HEK293 (cell line): Measurements from ENCODE around the gene METTL25.

Experiments
- CTCF ChIA-PET: fragments of 350-600 bp; formaldehyde crosslinking; extraction: SDS; loops from one replicate; lab custom pipeline; 2021; ENCODE audit warnings: antibody characterized with exemption; lab: Yijun Ruan, JAX
- POLR2A ChIA-PET: fragments of 300-600 bp; formaldehyde crosslinking; extraction: SDS; loops from one replicate; lab custom pipeline; 2020; ENCODE audit warnings: antibody characterized with exemption, inconsistent platforms; lab: Yijun Ruan, JAX
- H3K27ac ChIP-seq: fragments of 200-500 bp; sonication (Bioruptor generic); 2 replicates; pipeline ENCODE4 v1.5.1; 2014; ENCODE audit warnings: low read depth, low read length, control low read depth, inconsistent platforms; ENCODE audit errors: extremely low read depth
- H3K36me3 ChIP-seq, 2 experiments: fragments of 200-500 bp in 1 of 2; sonication (Bioruptor generic) in 1 of 2; 1 replicate in 1 of 2; 2 replicates in 1 of 2; pipeline ENCODE4 v1.5.1; 2014 to 2017; ENCODE audit warnings: inconsistent platforms in 2 of 2, low read length in 2 of 2; ENCODE audit not compliant: control insufficient read depth in 2 of 2, insufficient read depth in 1 of 2
- H3K4me1 ChIP-seq: fragments of 200-500 bp; sonication (Bioruptor generic); 2 replicates; pipeline ENCODE4 v1.5.1; 2014; ENCODE audit warnings: mild to moderate bottlenecking, low read length, inconsistent platforms; ENCODE audit not compliant: control insufficient read depth, insufficient read depth
- H3K4me3 ChIP-seq: 2 replicates; pipeline ENCODE4 v1.5.1; 2011; ENCODE audit warnings: low read depth, mild to moderate bottlenecking, control low read depth, low read length, moderate library complexity
- H3K9me3 ChIP-seq: fragments of 200-500 bp; sonication (Bioruptor generic); 2 replicates; pipeline ENCODE4 v1.5.1; 2014; ENCODE audit warnings: low read depth, low read length, inconsistent platforms; ENCODE audit not compliant: control insufficient read depth, insufficient read depth
- HOXA7 ChIP-seq: sonication (generic); formaldehyde crosslinking; IDR thresholded peaks from 2 replicates; pipeline ENCODE4 v1.8.1; 2022; ENCODE audit warnings: missing genetic modification reagents, borderline replicate concordance
- SP2 ChIP-seq: fragments of 450-650 bp; formaldehyde crosslinking; IDR thresholded peaks from 2 replicates; pipeline ENCODE4 v1.5.1; 2016; ENCODE audit warnings: missing biosample characterization, missing genetic modification characterization
- ZBTB1 ChIP-seq: fragments of 450-650 bp; formaldehyde crosslinking; IDR thresholded peaks from 2 replicates; pipeline ENCODE4 v1.5.1; 2016; ENCODE audit warnings: missing biosample characterization, missing genetic modification characterization
- ZFP69B ChIP-seq: fragments of 450-650 bp; formaldehyde crosslinking; IDR thresholded peaks from 2 replicates; pipeline ENCODE4 v1.5.1; 2016; ENCODE audit warnings: missing biosample characterization, missing genetic modification characterization
- ZNF146 ChIP-seq: fragments of 450-650 bp; formaldehyde crosslinking; IDR thresholded peaks from 2 replicates; pipeline ENCODE4 v1.5.1; 2016; ENCODE audit warnings: missing biosample characterization, missing genetic modification characterization
- ZNF155 ChIP-seq: fragments of 450-650 bp; formaldehyde crosslinking; IDR thresholded peaks from 2 replicates; pipeline ENCODE4 v1.5.1; 2016; ENCODE audit warnings: missing biosample characterization, missing genetic modification characterization
- ZNF311 ChIP-seq: fragments of 450-650 bp; formaldehyde crosslinking; IDR thresholded peaks from 2 replicates; pipeline ENCODE4 v1.5.1; 2017; ENCODE audit warnings: missing biosample characterization, missing genetic modification characterization, borderline replicate concordance
- ZNF335 ChIP-seq: fragments of 450-650 bp; formaldehyde crosslinking; conservative IDR thresholded peaks from 2 replicates; pipeline ENCODE4 v1.5.1; 2016; ENCODE audit warnings: missing biosample characterization, missing genetic modification characterization
- ZNF501 ChIP-seq: fragments of 450-650 bp; formaldehyde crosslinking; IDR thresholded peaks from 2 replicates; pipeline ENCODE4 v1.5.1; 2016; ENCODE audit warnings: missing biosample characterization, missing genetic modification characterization
- ZNF514 ChIP-seq: fragments of 450-650 bp; formaldehyde crosslinking; IDR thresholded peaks from 2 replicates; pipeline ENCODE4 v1.5.1; 2016; ENCODE audit warnings: missing biosample characterization, missing genetic modification characterization
- ZNF585B ChIP-seq: fragments of 450-650 bp; formaldehyde crosslinking; IDR thresholded peaks from 2 replicates; pipeline ENCODE4 v1.5.1; 2016; ENCODE audit warnings: missing biosample characterization, missing genetic modification characterization
- ZNF600 ChIP-seq: fragments of 450-650 bp; formaldehyde crosslinking; IDR thresholded peaks from 2 replicates; pipeline ENCODE4 v1.5.1; 2016; ENCODE audit warnings: missing biosample characterization, missing genetic modification characterization
- ZNF623 ChIP-seq: fragments of 450-650 bp; formaldehyde crosslinking; IDR thresholded peaks from 2 replicates; pipeline ENCODE4 v1.5.1; 2016; ENCODE audit warnings: missing biosample characterization, missing genetic modification characterization
- ZNF654 ChIP-seq: fragments of 450-650 bp; formaldehyde crosslinking; IDR thresholded peaks from 2 replicates; pipeline ENCODE4 v1.5.1; 2016; ENCODE audit warnings: low read depth, missing biosample characterization, missing genetic modification characterization
- TF ChIP-seq, protein P1 (sequence below): IDR thresholded peaks from 2 replicates; pipeline ENCODE4 v1.6.1; 2011; ENCODE audit warnings: mild to moderate bottlenecking, low read depth, low read length, borderline replicate concordance
- TF ChIP-seq, protein P2 (sequence below): fragments of 450-650 bp; formaldehyde crosslinking; IDR thresholded peaks from 2 replicates; pipeline ENCODE4 v1.5.0; 2017; ENCODE audit warnings: missing biosample characterization, missing genetic modification characterization, borderline replicate concordance
- TF ChIP-seq, protein P3 (sequence below): fragments of 450-650 bp; formaldehyde crosslinking; IDR thresholded peaks from 2 replicates; pipeline ENCODE4 v1.5.1; 2017; ENCODE audit warnings: missing biosample characterization, mild to moderate bottlenecking, missing genetic modification characterization, moderate library complexity
- TF ChIP-seq, protein P4 (sequence below): fragments of 450-650 bp; formaldehyde crosslinking; IDR thresholded peaks from 2 replicates; pipeline ENCODE4 v1.5.1; 2016; ENCODE audit warnings: missing biosample characterization, missing genetic modification characterization
- TF ChIP-seq, protein P5 (sequence below): fragments of 450-650 bp; formaldehyde crosslinking; IDR thresholded peaks from 2 replicates; pipeline ENCODE4 v1.5.1; 2016; ENCODE audit warnings: missing biosample characterization, missing genetic modification characterization, borderline replicate concordance
- TF ChIP-seq, protein P6 (sequence below): fragments of 450-650 bp; formaldehyde crosslinking; IDR thresholded peaks from 2 replicates; pipeline ENCODE4 v1.5.1; 2017; ENCODE audit warnings: missing biosample characterization, missing genetic modification characterization

METTL25 gene

DNA sequence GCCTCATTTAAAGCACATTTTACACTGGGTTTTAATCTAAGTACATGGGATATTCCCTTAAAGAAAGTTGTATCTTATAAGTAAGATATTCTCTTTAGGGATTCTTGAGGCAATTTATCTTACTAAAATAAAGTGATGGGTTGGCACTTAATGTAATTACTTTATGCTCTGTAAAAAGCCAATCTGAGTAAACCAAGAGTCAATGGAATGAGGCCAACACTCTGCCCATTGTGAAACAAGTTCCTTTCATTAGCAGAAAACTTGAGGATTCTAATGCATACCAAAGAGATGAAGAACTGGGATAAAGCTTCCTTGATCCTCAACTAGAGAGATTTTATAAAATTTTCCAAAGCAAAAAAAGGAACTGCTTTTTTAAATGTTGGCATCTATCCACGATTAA is 121.2 kb downstream of the METTL25 start (continued):
- TF ChIP-seq ZNF146 (tag by site-specific recombination), result no peak
- TF ChIP-seq ZNF585B, result no peak
- TF ChIP-seq ZNF654 (tag by site-specific recombination), result no peak
- TF ChIP-seq ZNF514 (tag by site-specific recombination), result no peak
- TF ChIP-seq, protein P1, sequence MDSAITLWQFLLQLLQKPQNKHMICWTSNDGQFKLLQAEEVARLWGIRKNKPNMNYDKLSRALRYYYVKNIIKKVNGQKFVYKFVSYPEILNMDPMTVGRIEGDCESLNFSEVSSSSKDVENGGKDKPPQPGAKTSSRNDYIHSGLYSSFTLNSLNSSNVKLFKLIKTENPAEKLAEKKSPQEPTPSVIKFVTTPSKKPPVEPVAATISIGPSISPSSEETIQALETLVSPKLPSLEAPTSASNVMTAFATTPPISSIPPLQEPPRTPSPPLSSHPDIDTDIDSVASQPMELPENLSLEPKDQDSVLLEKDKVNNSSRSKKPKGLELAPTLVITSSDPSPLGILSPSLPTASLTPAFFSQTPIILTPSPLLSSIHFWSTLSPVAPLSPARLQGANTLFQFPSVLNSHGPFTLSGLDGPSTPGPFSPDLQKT, result no peak
- no peak for TF ChIP-seq ZNF311
- TF ChIP-seq, protein P2, sequence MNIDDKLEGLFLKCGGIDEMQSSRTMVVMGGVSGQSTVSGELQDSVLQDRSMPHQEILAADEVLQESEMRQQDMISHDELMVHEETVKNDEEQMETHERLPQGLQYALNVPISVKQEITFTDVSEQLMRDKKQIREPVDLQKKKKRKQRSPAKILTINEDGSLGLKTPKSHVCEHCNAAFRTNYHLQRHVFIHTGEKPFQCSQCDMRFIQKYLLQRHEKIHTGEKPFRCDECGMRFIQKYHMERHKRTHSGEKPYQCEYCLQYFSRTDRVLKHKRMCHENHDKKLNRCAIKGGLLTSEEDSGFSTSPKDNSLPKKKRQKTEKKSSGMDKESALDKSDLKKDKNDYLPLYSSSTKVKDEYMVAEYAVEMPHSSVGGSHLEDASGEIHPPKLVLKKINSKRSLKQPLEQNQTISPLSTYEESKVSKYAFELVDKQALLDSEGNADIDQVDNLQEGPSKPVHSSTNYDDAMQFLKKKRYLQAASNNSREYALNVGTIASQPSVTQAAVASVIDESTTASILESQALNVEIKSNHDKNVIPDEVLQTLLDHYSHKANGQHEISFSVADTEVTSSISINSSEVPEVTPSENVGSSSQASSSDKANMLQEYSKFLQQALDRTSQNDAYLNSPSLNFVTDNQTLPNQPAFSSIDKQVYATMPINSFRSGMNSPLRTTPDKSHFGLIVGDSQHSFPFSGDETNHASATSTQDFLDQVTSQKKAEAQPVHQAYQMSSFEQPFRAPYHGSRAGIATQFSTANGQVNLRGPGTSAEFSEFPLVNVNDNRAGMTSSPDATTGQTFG (tag by site-specific recombination), result no peak

DNA sequence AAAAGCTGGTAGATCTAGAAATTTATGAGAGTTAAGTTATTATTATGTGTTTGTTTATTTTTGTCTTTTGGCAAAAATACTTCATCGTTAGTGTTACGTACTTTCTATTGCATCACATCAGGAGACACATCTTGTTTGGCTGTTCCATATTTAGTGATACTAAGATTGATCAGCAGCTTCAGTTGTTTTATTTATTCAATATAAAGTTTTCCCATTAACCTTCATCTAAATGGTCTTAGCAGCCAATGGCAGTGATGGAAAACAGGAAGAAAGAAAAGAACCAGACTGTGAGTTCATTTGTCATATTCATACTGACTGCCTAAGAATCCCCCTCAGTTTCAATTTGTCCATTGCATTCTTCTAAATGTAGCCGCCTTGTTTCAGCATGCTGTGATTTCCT is 122.3 kb downstream of the METTL25 start:
- Histone ChIP-seq H3K36me3 (no peaks in the 10 kb centered on the region), H3K4me3 (no peak overlapping the region), H3K27ac (no peak overlapping the region), H3K9me3 (no peaks in the 10 kb centered on the region), H3K4me1 (no peaks in the 10 kb centered on the region)
- TF ChIP-seq, protein P3, sequence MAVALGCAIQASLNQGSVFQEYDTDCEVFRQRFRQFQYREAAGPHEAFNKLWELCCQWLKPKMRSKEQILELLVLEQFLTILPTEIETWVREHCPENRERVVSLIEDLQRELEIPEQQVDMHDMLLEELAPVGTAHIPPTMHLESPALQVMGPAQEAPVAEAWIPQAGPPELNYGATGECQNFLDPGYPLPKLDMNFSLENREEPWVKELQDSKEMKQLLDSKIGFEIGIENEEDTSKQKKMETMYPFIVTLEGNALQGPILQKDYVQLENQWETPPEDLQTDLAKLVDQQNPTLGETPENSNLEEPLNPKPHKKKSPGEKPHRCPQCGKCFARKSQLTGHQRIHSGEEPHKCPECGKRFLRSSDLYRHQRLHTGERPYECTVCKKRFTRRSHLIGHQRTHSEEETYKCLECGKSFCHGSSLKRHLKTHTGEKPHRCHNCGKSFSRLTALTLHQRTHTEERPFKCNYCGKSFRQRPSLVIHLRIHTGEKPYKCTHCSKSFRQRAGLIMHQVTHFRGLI, result no peak
- TF ChIP-seq ZBTB1 (tag by site-specific recombination), result no peak
- TF ChIP-seq, protein P4, sequence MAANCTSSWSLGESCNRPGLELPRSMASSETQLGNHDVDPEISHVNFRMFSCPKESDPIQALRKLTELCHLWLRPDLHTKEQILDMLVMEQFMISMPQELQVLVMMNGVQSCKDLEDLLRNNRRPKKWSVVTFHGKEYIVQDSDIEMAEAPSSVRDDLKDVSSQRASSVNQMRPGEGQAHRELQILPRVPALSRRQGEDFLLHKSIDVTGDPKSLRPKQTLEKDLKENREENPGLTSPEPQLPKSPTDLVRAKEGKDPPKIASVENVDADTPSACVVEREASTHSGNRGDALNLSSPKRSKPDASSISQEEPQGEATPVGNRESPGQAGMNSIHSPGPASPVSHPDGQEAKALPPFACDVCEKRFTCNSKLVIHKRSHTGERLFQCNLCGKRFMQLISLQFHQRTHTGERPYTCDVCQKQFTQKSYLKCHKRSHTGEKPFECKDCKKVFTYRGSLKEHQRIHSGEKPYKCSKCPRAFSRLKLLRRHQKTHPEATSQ (tag by site-specific recombination), result no peak
- TF ChIP-seq ZNF623 (tag by site-specific recombination), result no peak
- ChIA-PET POLR2A (no interaction called here), CTCF (interaction anchor here (0.6 to 1.1 kb wide), 2 partner anchors 47 to 124 kb away, joined by 3 read pairs; no protein-coding TSS in a partner anchor)

DNA sequence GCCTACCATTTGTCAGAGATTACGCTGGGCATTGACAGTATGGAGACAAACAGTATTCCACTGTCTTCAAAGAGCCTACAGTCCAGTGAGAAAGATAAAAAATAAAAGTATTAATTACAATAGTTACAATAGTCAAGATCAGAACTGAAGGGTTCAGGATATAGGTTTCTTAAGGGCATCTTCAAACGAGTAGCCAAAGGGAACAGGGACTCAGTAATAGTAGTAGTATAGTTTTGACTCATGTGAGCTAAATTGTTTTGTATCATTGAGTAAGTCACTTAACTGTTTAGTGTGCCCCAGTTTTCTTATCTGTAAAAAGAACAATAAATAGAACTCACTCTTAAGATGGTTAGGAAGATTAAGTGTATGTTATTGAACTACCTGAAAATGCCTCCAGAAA is 123.6 kb downstream of the METTL25 start:
- POLR2A ChIA-PET, result no interaction called here

More for the DNA sequence above, 123.6 kb downstream of the METTL25 start:
- TF ChIP-seq ZFP69B (tag by site-specific recombination), result no peak
- TF ChIP-seq SP2 (tag by site-specific recombination), result no peak
- TF ChIP-seq ZNF501 (tag by site-specific recombination), result no peak
- no peak for TF ChIP-seq ZNF623 (tag by site-specific recombination)
- no peak for TF ChIP-seq ZNF335 (tag by site-specific recombination)
- TF ChIP-seq, protein P5, sequence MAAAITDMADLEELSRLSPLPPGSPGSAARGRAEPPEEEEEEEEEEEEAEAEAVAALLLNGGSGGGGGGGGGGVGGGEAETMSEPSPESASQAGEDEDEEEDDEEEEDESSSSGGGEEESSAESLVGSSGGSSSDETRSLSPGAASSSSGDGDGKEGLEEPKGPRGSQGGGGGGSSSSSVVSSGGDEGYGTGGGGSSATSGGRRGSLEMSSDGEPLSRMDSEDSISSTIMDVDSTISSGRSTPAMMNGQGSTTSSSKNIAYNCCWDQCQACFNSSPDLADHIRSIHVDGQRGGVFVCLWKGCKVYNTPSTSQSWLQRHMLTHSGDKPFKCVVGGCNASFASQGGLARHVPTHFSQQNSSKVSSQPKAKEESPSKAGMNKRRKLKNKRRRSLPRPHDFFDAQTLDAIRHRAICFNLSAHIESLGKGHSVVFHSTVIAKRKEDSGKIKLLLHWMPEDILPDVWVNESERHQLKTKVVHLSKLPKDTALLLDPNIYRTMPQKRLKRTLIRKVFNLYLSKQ (tag by site-specific recombination), result no peak
- no peak for TF ChIP-seq HOXA7
- TF ChIP-seq, protein P6, sequence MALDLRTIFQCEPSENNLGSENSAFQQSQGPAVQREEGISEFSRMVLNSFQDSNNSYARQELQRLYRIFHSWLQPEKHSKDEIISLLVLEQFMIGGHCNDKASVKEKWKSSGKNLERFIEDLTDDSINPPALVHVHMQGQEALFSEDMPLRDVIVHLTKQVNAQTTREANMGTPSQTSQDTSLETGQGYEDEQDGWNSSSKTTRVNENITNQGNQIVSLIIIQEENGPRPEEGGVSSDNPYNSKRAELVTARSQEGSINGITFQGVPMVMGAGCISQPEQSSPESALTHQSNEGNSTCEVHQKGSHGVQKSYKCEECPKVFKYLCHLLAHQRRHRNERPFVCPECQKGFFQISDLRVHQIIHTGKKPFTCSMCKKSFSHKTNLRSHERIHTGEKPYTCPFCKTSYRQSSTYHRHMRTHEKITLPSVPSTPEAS, result no peak
- no peak for TF ChIP-seq ZNF600 (tag by site-specific recombination)
- TF ChIP-seq ZNF155 (tag by site-specific recombination), result no peak
- CTCF ChIA-PET, result no interaction called here
- H3K27ac ChIP-seq, result no peak overlapping the region
- no peak overlapping the region for H3K4me3 ChIP-seq
- no peaks in the 10 kb centered on the region for H3K4me1 ChIP-seq
- H3K9me3 ChIP-seq, result no peaks in the 10 kb centered on the region
- H3K36me3 ChIP-seq, result no peaks in the 10 kb centered on the region
